DND-41 (cell line): Measurements from ENCODE around the gene ST8SIA2.

ENCODE experiments used
- ATAC-seq: fragments of 200-7000 bp; cut with Tn5 transposase; 3 replicates; pipeline ENCODE4 v1.9.1; 2021; ENCODE audit warnings: low read depth; ENCODE audit not compliant: insufficient read depth
- DNase-seq: peaks from one replicate; pipeline ENCODE4 v3.0.0-alpha.2; 2020
- H2AFZ ChIP-seq: 2 replicates; pipeline ENCODE4 v1.6.0; 2012; ENCODE audit warnings: low read depth, low read length
- H3K27ac ChIP-seq: 2 replicates; pipeline ENCODE4 v1.5.1; 2012; ENCODE audit warnings: low read length, inconsistent platforms
- H3K27me3 ChIP-seq: fragments of 200-600 bp; sonication (generic); 2 replicates; pipeline ENCODE4 v1.6.0; 2012; ENCODE audit warnings: low read length, mild to moderate bottlenecking, inconsistent platforms; ENCODE audit not compliant: insufficient read depth, poor library complexity
- H3K36me3 ChIP-seq: 2 replicates; pipeline ENCODE4 v1.5.1; 2012; ENCODE audit warnings: low read length, inconsistent platforms; ENCODE audit not compliant: insufficient read depth
- H3K4me1 ChIP-seq: 2 replicates; pipeline ENCODE4 v1.5.1; 2012; ENCODE audit warnings: mild to moderate bottlenecking, low read length; ENCODE audit not compliant: insufficient read depth
- H3K4me2 ChIP-seq: 2 replicates; pipeline ENCODE4 v1.6.0; 2012; ENCODE audit warnings: mild to moderate bottlenecking, moderate library complexity, low read length, inconsistent platforms; ENCODE audit not compliant: insufficient read depth
- H3K4me3 ChIP-seq, 2 experiments: fragments of 200-600 bp in 1 of 2; shearing (Covaris generic) in 1 of 2; 2 replicates each; pipeline ENCODE4 v1.5.1; 2012 to 2016; ENCODE audit warnings: inconsistent platforms in 2 of 2, low read length in 2 of 2, mild to moderate bottlenecking in 2 of 2, low read depth in 1 of 2, moderate library complexity in 1 of 2
- H3K79me2 ChIP-seq: 2 replicates; pipeline ENCODE4 v1.6.0; 2012; ENCODE audit warnings: low read length, inconsistent platforms; ENCODE audit not compliant: insufficient read depth
- H3K9ac ChIP-seq: 2 replicates; pipeline ENCODE4 v1.6.0; 2012; ENCODE audit warnings: low read depth, mild to moderate bottlenecking, inconsistent platforms, low read length, moderate library complexity
- H3K9me3 ChIP-seq: 2 replicates; pipeline ENCODE4 v1.5.1; 2012; ENCODE audit warnings: low read length, moderate library complexity, mild to moderate bottlenecking, inconsistent platforms; ENCODE audit not compliant: insufficient read depth, severe bottlenecking
- H4K20me1 ChIP-seq: 2 replicates; pipeline ENCODE4 v1.6.0; 2012; ENCODE audit warnings: low read length; ENCODE audit not compliant: insufficient read depth
- EZH2 ChIP-seq: IDR thresholded peaks from 3 replicates; pipeline ENCODE4 v1.6.1; 2012; ENCODE audit warnings: borderline replicate concordance, low read depth, mild to moderate bottlenecking, moderate library complexity, low read length, inconsistent platforms; ENCODE audit not compliant: severe bottlenecking
- TF ChIP-seq, protein P1 (sequence below): IDR thresholded peaks from 2 replicates; pipeline ENCODE4 v1.5.1; 2012; ENCODE audit warnings: borderline replicate concordance, low read length, moderate library complexity, mild to moderate bottlenecking; ENCODE audit not compliant: poor library complexity, severe bottlenecking; ENCODE audit errors: extremely low read depth

The ST8SIA2 gene

DNA sequence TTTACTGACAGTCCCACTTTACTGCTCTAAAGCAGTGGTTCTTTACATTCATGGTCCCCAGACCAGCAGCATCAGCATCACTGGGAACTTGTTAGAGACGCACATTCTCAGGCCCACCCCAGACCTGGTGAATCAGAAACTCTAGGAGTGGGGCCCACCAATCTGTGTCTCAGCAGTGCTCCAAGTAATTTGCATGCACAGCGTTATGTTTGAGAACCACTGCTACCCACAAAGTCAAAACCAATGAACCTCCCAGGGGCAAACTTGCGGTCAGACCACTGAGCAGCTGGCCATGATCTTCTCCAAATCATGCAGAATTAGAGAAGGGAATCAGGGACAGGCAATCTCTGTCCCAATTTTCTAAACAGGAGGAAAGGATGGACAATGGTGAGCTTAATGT is 58.5 kb downstream of the ST8SIA2 start:
- Histone ChIP-seq H3K27ac (no peak overlapping the region), H4K20me1 (no peaks in the 10 kb centered on the region), H3K4me1 (no peaks in the 10 kb centered on the region), H3K4me2 (no peak overlapping the region), H2AFZ (no peak overlapping the region), H3K79me2 (no peaks in the 10 kb centered on the region), H3K9ac (no peak overlapping the region), H3K9me3 (no peaks in the 10 kb centered on the region), H3K4me3 (no peak overlapping the region), H3K36me3 (no peaks in the 10 kb centered on the region), H3K27me3 (no peaks in the 10 kb centered on the region)
- no peak for DNase-seq
- TF ChIP-seq, protein P1, sequence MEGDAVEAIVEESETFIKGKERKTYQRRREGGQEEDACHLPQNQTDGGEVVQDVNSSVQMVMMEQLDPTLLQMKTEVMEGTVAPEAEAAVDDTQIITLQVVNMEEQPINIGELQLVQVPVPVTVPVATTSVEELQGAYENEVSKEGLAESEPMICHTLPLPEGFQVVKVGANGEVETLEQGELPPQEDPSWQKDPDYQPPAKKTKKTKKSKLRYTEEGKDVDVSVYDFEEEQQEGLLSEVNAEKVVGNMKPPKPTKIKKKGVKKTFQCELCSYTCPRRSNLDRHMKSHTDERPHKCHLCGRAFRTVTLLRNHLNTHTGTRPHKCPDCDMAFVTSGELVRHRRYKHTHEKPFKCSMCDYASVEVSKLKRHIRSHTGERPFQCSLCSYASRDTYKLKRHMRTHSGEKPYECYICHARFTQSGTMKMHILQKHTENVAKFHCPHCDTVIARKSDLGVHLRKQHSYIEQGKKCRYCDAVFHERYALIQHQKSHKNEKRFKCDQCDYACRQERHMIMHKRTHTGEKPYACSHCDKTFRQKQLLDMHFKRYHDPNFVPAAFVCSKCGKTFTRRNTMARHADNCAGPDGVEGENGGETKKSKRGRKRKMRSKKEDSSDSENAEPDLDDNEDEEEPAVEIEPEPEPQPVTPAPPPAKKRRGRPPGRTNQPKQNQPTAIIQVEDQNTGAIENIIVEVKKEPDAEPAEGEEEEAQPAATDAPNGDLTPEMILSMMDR: no peak
- TF ChIP-seq EZH2: no peak
- no peak for ATAC-seq

DNA sequence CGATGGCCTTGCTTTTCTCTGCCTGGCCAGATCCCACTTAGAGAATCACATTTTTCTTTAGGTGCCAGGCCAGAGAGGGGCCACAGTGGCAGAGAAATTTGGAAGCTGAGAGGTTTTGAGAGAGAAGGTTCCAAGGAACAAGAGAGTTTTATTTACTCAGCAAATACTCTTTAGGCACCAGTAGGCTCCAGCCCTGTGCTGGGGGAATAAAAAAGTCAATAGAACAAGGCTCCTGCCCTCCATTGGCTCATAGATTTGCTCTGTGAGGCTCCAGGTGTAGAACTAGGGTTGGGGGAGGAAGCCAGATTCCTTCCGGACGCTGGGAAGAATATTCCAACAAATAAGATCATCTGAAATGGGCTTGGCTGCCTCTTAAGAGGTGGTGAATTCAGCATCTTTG is 59.9 kb downstream of the ST8SIA2 start:
- H4K20me1 ChIP-seq: no peaks in the 10 kb centered on the region
- H3K9ac ChIP-seq: no peak overlapping the region
- no peak for ATAC-seq
- no peaks in the 10 kb centered on the region for H3K27me3 ChIP-seq
- no peak overlapping the region for H2AFZ ChIP-seq
- no peak overlapping the region for H3K4me2 ChIP-seq
- H3K4me3 ChIP-seq: no peak overlapping the region
- H3K9me3 ChIP-seq: no peaks in the 10 kb centered on the region
- no peak overlapping the region for H3K27ac ChIP-seq
- H3K4me1 ChIP-seq: no peaks in the 10 kb centered on the region
- no peaks in the 10 kb centered on the region for H3K36me3 ChIP-seq
- no peak for DNase-seq
- H3K79me2 ChIP-seq: no peaks in the 10 kb centered on the region
- TF ChIP-seq EZH2: no peak
- TF ChIP-seq, protein P1: no peak

DNA sequence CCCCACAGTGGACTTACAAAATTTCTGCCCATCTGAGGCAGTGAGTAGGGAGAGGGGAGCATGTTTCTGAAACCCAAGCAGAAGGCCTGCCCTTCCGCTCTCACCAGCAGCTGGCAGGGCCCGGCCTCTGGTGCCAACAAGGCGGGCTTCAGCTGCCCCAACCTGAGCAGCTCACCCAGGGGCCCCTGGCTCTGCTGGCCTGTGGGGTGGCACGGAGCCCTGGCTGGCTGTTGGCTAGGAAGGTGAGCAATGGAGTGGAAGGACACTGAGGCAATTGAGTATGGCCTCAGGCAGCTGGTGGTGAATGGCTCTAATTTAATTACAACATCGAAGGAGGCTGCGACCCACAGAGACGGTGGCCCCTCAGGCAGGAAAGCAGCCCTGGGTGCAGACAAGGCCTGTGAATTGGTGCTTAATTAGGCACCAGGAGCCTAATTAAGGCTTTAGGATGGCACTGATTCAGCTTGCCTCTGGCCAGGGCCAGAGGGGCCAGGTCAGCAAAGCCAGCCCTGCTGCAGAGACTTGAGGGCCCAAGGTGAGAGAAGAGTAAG is 60.9 kb downstream of the ST8SIA2 start:
- ATAC-seq: no peak
- no peak for DNase-seq
- TF ChIP-seq, protein P1: no peak
- no peak for TF ChIP-seq EZH2
- H3K4me2 ChIP-seq: no peak overlapping the region
- no peaks in the 10 kb centered on the region for H3K79me2 ChIP-seq
- no peak overlapping the region for H2AFZ ChIP-seq
- no peaks in the 10 kb centered on the region for H3K27me3 ChIP-seq
- no peak overlapping the region for H3K4me3 ChIP-seq
- H3K27ac ChIP-seq: no peak overlapping the region
- no peaks in the 10 kb centered on the region for H4K20me1 ChIP-seq
- H3K4me1 ChIP-seq: no peaks in the 10 kb centered on the region
- no peaks in the 10 kb centered on the region for H3K9me3 ChIP-seq
- H3K9ac ChIP-seq: no peak overlapping the region
- no peaks in the 10 kb centered on the region for H3K36me3 ChIP-seq

DNA sequence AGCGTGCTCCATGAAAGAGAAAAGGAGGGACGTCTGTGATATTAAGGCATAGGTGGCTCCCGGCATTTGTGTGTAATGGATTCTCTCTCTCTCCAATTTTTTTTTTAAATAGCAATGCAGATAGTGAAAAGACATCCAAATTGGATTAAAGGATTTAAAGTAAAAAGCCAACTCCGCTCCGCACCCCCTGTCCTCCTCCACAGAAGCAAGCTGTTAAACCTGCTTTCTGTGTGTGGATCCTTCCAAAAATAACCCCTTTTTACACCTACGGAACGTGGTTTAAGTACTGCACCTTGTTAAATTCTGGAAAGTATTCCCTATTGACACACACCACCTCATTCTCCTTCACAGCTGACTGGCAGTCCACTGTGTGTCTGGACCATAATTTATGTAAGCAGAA is 61.6 kb downstream of the ST8SIA2 start:
- H2AFZ ChIP-seq: no peak overlapping the region
- no peaks in the 10 kb centered on the region for H4K20me1 ChIP-seq
- TF ChIP-seq, protein P1: no peak
- TF ChIP-seq EZH2: no peak
- H3K27me3 ChIP-seq: no peaks in the 10 kb centered on the region
- ATAC-seq: no peak
- H3K4me3 ChIP-seq: no peak overlapping the region
- no peak overlapping the region for H3K9ac ChIP-seq
- H3K27ac ChIP-seq: no peak overlapping the region
- no peak overlapping the region for H3K4me2 ChIP-seq
- no peaks in the 10 kb centered on the region for H3K79me2 ChIP-seq
- no peak for DNase-seq
- no peaks in the 10 kb centered on the region for H3K9me3 ChIP-seq
- H3K36me3 ChIP-seq: no peaks in the 10 kb centered on the region
- H3K4me1 ChIP-seq: no peaks in the 10 kb centered on the region
